Stomach smooth muscle (tissue), 2 donors: Measurements from ENCODE around the gene TRMU.
"Not testable (repeated sequence)": the region's sequence is repeated elsewhere in the genome, so short reads cannot be mapped to it uniquely, and the experiment has no call there.

Experiments used
- H3K27ac ChIP-seq: one replicate; pipeline ENCODE4 v1.7.0; 2013; ENCODE audit warnings: mild to moderate bottlenecking, low read length, inconsistent platforms
- H3K27me3 ChIP-seq, 2 donors: one replicate each; pipeline ENCODE4 v1.7.0; 2013; ENCODE audit warnings: low read length in 2 of 2; ENCODE audit not compliant: insufficient read depth in 2 of 2, control insufficient read depth in 1 of 2
- H3K36me3 ChIP-seq, 2 donors: one replicate each; pipeline ENCODE4 v1.7.0; 2013; ENCODE audit warnings: low read length in 2 of 2; ENCODE audit not compliant: control insufficient read depth in 2 of 2, insufficient read depth in 2 of 2
- H3K4me1 ChIP-seq: one replicate; pipeline ENCODE4 v1.7.0; 2013; ENCODE audit warnings: low read length; ENCODE audit not compliant: control insufficient read depth, insufficient read depth
- H3K4me3 ChIP-seq, 2 donors: one replicate each; pipeline ENCODE4 v1.7.0; 2013; ENCODE audit warnings: low read length in 2 of 2
- H3K9ac ChIP-seq, 2 donors: one replicate each; pipeline ENCODE4 v1.7.0; 2013; ENCODE audit warnings: low read length in 2 of 2, mild to moderate bottlenecking in 1 of 2
- H3K9me3 ChIP-seq, 2 donors: one replicate each; pipeline ENCODE4 v1.7.0; 2013; ENCODE audit warnings: low read length in 2 of 2; ENCODE audit not compliant: control insufficient read depth in 2 of 2
- donor health status: healthy.
- donor health status: Pancreatic carcinoma.

The TRMU gene

GRCh38 chr22:46390105-46390651, 54.7 kb downstream of the TRMU start:
- H3K4me3 ChIP-seq, result peak overlapping the region in 1 of 2 donors; percentile 66
- no peaks in the 10 kb centered on the region for H3K27me3 ChIP-seq
- no peaks in the 10 kb centered on the region for H3K9me3 ChIP-seq
- H3K4me1 ChIP-seq, result peaks cover 9% of the 10 kb centered on the region
- peak overlapping the region in 1 of 2 donors; percentile 42 for H3K9ac ChIP-seq
- no peak overlapping the region for H3K27ac ChIP-seq
- no peaks in the 10 kb centered on the region for H3K36me3 ChIP-seq

DNA sequence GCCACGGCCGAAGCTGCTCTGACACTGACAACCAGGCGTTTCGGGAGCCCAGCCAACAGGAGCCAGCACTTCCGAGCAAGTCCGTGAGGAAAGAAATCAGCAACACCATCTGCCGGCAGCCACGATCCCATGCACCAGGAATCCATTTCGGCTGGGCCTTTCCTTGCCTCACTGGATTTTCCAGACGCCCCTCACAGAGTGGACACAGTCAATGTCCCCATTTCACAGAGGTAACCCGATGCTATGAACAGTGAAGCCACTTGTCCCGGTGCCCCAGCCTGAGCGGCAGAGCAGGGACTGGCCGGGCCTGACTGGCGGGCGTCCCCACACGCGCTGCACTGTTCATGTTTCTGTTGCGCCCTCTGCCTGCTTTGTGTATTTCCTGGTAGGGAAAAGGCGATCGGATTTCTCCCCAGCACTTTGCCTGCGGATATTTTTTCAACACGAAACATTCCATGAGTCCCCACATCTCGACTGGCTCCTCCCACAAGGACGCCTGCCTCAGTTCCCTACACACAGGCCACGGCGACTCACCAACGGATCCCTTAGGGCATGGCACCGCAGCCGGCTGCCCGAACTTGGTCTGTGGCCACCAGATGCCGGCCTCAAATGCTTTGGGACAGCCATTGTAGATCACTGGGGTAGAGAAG, 55.3 kb downstream of the TRMU start:
- Histone ChIP-seq H3K27ac (no peak overlapping the region), H3K27me3 (no peaks in the 10 kb centered on the region), H3K4me1 (peaks cover 9% of the 10 kb centered on the region), H3K36me3 (no peaks in the 10 kb centered on the region), H3K9me3 (no peaks in the 10 kb centered on the region), H3K9ac (peak overlapping the region in 1 of 2 donors; percentile 42), H3K4me3 (peak overlapping the region in 1 of 2 donors; percentile 66)

DNA sequence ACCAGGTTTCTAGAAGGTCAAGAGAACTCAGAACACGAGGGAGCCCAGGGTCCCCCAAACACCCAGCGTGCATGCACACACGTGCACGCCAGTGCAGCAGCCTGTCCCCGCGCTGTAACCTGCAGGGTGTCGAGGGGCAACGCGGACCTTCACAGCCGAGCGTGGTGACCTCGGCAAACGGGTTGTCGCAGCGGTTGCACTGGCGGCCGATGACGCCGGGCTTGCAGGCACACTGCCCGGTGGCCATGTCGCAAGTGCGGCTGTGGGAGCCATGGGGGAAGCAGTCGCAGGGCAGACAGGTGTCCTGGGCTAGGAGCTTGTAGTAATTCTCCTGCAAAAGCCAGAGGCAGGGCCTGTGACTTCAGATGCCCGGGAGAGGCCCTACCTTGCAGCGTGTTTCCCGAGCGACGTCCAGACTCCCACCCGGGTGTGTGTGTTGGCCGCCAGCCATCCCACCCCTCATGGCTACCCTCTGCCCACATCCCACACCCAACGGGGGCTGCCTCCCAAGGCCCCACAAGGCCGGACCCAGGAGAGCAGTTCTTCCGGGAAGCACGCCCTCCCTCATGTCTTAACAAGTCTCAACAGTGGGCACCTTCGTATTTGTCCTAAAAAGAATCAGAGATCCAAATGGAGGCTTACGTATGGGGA, 56.1 kb downstream of the TRMU start:
- Histone ChIP-seq H3K4me1 (peaks cover 9% of the 10 kb centered on the region), H3K27me3 (no peaks in the 10 kb centered on the region), H3K36me3 (no peaks in the 10 kb centered on the region), H3K9me3 (no peaks in the 10 kb centered on the region), H3K9ac (no peak overlapping the region), H3K27ac (no peak overlapping the region), H3K4me3 (no peak overlapping the region)

- no peak overlapping the region for H3K27ac ChIP-seq
- H3K4me3 ChIP-seq, result no peak overlapping the region
- H3K4me1 ChIP-seq, result peaks cover 9% of the 10 kb centered on the region
- H3K9me3 ChIP-seq, result no peaks in the 10 kb centered on the region
- H3K36me3 ChIP-seq, result no peaks in the 10 kb centered on the region
- no peaks in the 10 kb centered on the region for H3K27me3 ChIP-seq
- no peak overlapping the region for H3K9ac ChIP-seq
Measured at GRCh38 chr22:46392137-46392844, 56.8 kb downstream of the TRMU start.

GRCh38 chr22:46393873-46394272, 58.4 kb downstream of the TRMU start:
- Histone ChIP-seq H3K9me3 (no peaks in the 10 kb centered on the region), H3K27ac (no peak overlapping the region), H3K36me3 (no peaks in the 10 kb centered on the region), H3K27me3 (no peaks in the 10 kb centered on the region), H3K4me1 (peaks cover 9% of the 10 kb centered on the region), H3K9ac (no peak overlapping the region), H3K4me3 (no peak overlapping the region)

DNA sequence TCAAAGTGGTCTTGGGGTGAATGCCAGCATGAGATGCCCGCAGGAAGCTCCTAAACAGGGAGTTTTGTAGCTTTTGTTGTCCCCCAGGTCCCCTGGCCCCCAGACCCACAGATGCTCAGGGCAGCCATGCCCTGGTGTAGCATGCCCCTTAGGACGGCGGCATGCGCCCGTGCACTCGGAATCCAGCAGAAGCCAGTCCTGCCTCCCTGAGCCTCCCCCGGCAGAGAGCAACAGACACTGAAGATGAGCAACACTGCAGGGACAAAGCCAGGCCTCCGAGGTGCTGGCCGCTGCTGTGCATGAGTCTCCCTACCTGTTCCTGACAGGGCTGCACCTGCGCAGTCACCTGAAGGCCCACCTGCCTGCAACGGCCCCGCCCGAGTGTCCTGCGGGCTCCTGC, 59.1 kb downstream of the TRMU start:
- no peaks in the 10 kb centered on the region for H3K9me3 ChIP-seq
- no peaks in the 10 kb centered on the region for H3K36me3 ChIP-seq
- no peak overlapping the region for H3K9ac ChIP-seq
- no peak overlapping the region for H3K4me3 ChIP-seq
- no peaks in the 10 kb centered on the region for H3K27me3 ChIP-seq
- no peak overlapping the region for H3K27ac ChIP-seq
- peaks cover 9% of the 10 kb centered on the region for H3K4me1 ChIP-seq

DNA sequence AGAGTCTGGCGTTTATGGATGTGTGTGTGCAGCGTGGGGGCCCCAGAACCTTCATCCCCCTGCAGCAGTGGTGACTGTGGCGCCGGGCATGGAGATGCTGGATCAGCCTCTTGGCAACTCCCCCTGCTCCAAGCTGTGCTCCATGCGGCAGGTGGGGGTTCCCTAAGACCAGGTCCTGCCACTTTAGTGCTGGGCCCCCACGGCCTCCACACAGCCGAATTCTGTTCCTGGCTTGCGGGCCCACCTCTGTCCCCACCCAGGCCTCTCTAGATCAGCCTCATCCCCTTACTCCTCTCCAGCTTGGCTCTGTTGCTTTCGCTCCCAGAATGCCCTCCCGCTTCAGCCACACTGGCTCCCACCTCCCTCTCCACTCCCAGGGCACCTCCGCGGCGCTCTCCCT, 59.6 kb downstream of the TRMU start:
- Histone ChIP-seq H3K9me3 (no peaks in the 10 kb centered on the region), H3K4me3 (no peak overlapping the region), H3K27ac (no peak overlapping the region), H3K9ac (no peak overlapping the region), H3K36me3 (no peaks in the 10 kb centered on the region), H3K4me1 (peaks cover 8% of the 10 kb centered on the region), H3K27me3 (no peaks in the 10 kb centered on the region)

DNA sequence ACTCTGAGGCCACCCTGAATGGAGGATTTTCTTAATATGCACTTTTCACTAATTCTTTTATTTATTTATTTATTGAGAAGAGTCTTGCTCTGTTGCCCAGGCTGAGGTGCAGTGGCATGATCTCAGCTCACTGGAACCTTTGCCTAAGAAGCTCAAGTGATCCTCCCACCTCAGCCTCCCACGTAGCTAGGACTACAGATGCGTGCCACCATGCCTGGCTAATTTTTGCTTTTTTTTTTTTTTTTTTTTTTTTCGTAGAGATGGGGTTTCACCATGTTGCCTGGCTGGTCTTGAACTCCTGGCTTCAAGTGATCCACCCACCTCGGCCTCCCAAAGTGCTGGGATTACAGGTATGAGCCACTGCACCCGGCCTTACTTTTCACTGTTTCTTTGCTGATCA, 61.5 kb downstream of the TRMU start:
- not testable (repeated sequence) for H3K4me3 ChIP-seq, H3K27me3 ChIP-seq, H3K9me3 ChIP-seq, H3K36me3 ChIP-seq, H3K4me1 ChIP-seq, H3K27ac ChIP-seq, H3K9ac ChIP-seq

GRCh38 chr22:46397514-46397913, 62.0 kb downstream of the TRMU start:
- Histone ChIP-seq H3K4me1 (no peaks in the 10 kb centered on the region), H3K9me3 (no peaks in the 10 kb centered on the region), H3K36me3 (no peaks in the 10 kb centered on the region)

DNA sequence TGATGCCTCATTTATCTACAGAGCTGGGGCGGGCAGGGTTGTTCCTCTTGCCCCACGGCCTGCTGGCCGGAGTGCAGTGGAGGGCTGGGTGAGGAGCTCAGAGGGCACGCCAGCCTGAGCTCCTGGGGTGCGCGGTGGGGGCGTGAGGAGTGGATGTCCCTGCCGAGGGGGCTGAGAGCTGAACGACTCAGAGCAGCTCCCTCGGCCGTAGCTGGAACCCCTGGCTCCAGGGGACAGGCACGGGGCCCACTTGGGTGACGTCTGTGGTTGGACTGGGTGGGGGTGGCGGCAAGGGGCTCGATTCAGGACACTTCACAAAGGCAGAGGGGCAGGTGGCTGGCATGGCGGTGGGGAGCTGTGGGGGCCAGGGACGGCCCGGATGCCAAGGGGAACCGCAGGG, 62.4 kb downstream of the TRMU start:
- Histone ChIP-seq H3K9me3 (no peaks in the 10 kb centered on the region), H3K36me3 (no peaks in the 10 kb centered on the region), H3K27ac (no peak overlapping the region), H3K27me3 (peaks cover 0 to 2% of the 10 kb centered on the region in 2 donors), H3K9ac (no peak overlapping the region), H3K4me3 (no peak overlapping the region), H3K4me1 (no peaks in the 10 kb centered on the region)

More at GRCh38 chr22:46397514-46397913, 62.0 kb downstream of the TRMU start:
- no peak overlapping the region for H3K9ac ChIP-seq
- H3K27ac ChIP-seq, result no peak overlapping the region
- H3K27me3 ChIP-seq, result peaks cover 0 to 2% of the 10 kb centered on the region in 2 donors
- H3K4me3 ChIP-seq, result no peak overlapping the region
